Neural progenitor cell (in vitro differentiated cells): Measurements from ENCODE around the gene ANK3. TPM values are rescaled to one million over a fixed set of nuclear protein-coding genes. Genes with fewer than 3 reads are reported as not detected.
A peak's percentile ranks its signal among the peaks of the same experiment; 100 is the strongest.

Experiments used
- DNase-seq: peaks from one replicate; pipeline ENCODE4 v3.0.0-alpha.2; 2016; ENCODE audit warnings: low spot score
- H2AFZ ChIP-seq: fragments of 200-600 bp; sonication (generic); replicated peaks from 2 replicates; pipeline ENCODE4 v1.6.1; 2016; ENCODE audit warnings: antibody characterized with exemption
- H3F3A ChIP-seq: fragments of 200-600 bp; sonication (generic); 2 replicates; pipeline ENCODE4 v1.6.1; 2016; ENCODE audit warnings: antibody characterized with exemption, low read depth
- H3K27ac ChIP-seq: fragments of 200-600 bp; sonication (generic); 2 replicates; pipeline ENCODE4 v1.5.1; 2016; ENCODE audit warnings: mild to moderate bottlenecking
- H3K27me3 ChIP-seq: fragments of 200-600 bp; sonication (generic); 2 replicates; pipeline ENCODE4 v1.6.1; 2016; ENCODE audit warnings: mild to moderate bottlenecking, moderate library complexity
- H3K36me3 ChIP-seq: fragments of 200-600 bp; sonication (generic); 2 replicates; pipeline ENCODE4 v1.5.1; 2016
- H3K4me1 ChIP-seq: fragments of 200-600 bp; sonication (generic); 2 replicates; pipeline ENCODE4 v1.6.1; 2016; ENCODE audit warnings: mixed run types
- H3K4me2 ChIP-seq: fragments of 200-600 bp; sonication (generic); 2 replicates; pipeline ENCODE4 v1.6.1; 2016
- H3K4me3 ChIP-seq: fragments of 200-600 bp; sonication (generic); 2 replicates; pipeline ENCODE4 v1.5.1; 2016
- H3K79me2 ChIP-seq: fragments of 200-600 bp; sonication (generic); 2 replicates; pipeline ENCODE4 v1.6.1; 2016; ENCODE audit warnings: low read depth
- H3K9ac ChIP-seq: fragments of 200-600 bp; sonication (generic); 2 replicates; pipeline ENCODE4 v1.6.1; 2016
- H3K9me3 ChIP-seq: fragments of 200-600 bp; sonication (generic); 2 replicates; pipeline ENCODE4 v1.5.1; 2016; ENCODE audit warnings: low read depth
- H4K20me1 ChIP-seq: fragments of 200-600 bp; sonication (generic); 2 replicates; pipeline ENCODE4 v1.6.1; 2016; ENCODE audit warnings: low read depth
- H3K27ac Mint-ChIP-seq: 3 replicates; pipeline ENCODE4 v1.8.0; 2021; ENCODE audit warnings: mixed read lengths
- H3K27me3 Mint-ChIP-seq: 2 replicates; pipeline ENCODE4 v1.8.0; 2022; ENCODE audit warnings: low read depth, mild to moderate bottlenecking, inconsistent platforms, moderate library complexity, mixed read lengths; ENCODE audit not compliant: insufficient read depth
- H3K36me3 Mint-ChIP-seq: 3 replicates; pipeline ENCODE4 v1.8.0; 2021; ENCODE audit warnings: mixed read lengths
- H3K4me1 Mint-ChIP-seq: 3 replicates; pipeline ENCODE4 v1.8.0; 2021; ENCODE audit warnings: mixed read lengths
- H3K4me3 Mint-ChIP-seq: 3 replicates; pipeline ENCODE4 v1.8.0; 2021; ENCODE audit warnings: mild to moderate bottlenecking, moderate library complexity, mixed read lengths
- H3K9me3 Mint-ChIP-seq: 3 replicates; pipeline ENCODE4 v1.8.0; 2020; ENCODE audit warnings: mixed read lengths
- CTCF ChIP-seq: fragments of 200-600 bp; sonication (generic); IDR thresholded peaks from 2 replicates; pipeline ENCODE4 v1.5.1; 2017; ENCODE audit warnings: antibody characterized with exemption, mild to moderate bottlenecking
- EZH2 ChIP-seq: fragments of 200-600 bp; sonication (generic); IDR thresholded peaks from 2 replicates; pipeline ENCODE4 v1.6.1; 2017; ENCODE audit warnings: antibody characterized with exemption, mild to moderate bottlenecking, moderate library complexity
- EZH2phosphoT487 ChIP-seq: fragments of 200-600 bp; sonication (generic); IDR thresholded peaks from 2 replicates; pipeline ENCODE4 v1.6.1; 2017; ENCODE audit warnings: antibody characterized with exemption
- total RNA-seq: library from RNA; depleted of rRNA; stranded (reverse); fragments of >200 nt; gene quantifications from 2 replicates; pipeline ENCODE4 v1.2.3, GENCODE V29; 2015; ENCODE audit warnings: low replicate concordance

Gene ANK3
- total RNA-seq, 1 donor from 2014 or later, result 54.1 TPM

DNA sequence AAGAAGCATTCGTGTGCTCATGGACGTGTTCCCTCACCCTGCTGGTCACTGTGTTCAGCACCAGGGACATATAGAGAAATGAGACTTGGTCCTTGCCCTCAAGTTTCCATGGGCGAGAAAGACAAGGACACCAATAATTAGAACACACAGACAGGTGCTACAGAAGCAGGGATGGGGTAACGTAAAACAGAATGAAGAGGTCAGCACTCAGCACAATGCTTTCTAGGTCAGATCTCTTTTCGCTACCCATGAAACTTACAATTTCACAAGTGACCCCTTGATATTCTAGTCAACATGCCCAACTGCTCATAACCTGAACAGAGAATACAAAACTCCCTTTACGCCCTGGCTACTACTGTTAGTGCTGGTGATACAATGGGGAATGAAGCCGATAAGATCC, 6.0 kb upstream of the ANK3 start:
- no peak overlapping the region for H2AFZ ChIP-seq
- no peak overlapping the region for H3K27ac Mint-ChIP-seq

GRCh38 chr10:60394446-60394845, 4.8 kb upstream of the ANK3 start:
- H3K9me3 ChIP-seq, result no peaks in the 10 kb centered on the region
- H3K4me3 ChIP-seq, result no peak overlapping the region
- H3K27me3 Mint-ChIP-seq, result peaks cover 4% of the 10 kb centered on the region
- H3K27me3 ChIP-seq, result no peaks in the 10 kb centered on the region
- no peaks in the 10 kb centered on the region for H3K36me3 Mint-ChIP-seq
- H3K27ac Mint-ChIP-seq, result no peak overlapping the region
- no peaks in the 10 kb centered on the region for H4K20me1 ChIP-seq
- H2AFZ ChIP-seq, result no peak overlapping the region
- no peaks in the 10 kb centered on the region for H3K36me3 ChIP-seq
- TF ChIP-seq EZH2 (no peak), EZH2phosphoT487 (no peak)
- H3K9ac ChIP-seq, result no peak overlapping the region
- no peak overlapping the region for H3K27ac ChIP-seq
- H3K4me1 Mint-ChIP-seq, result peaks cover 24% of the 10 kb centered on the region
- peaks cover 10% of the 10 kb centered on the region for H3K4me1 ChIP-seq
- no peaks in the 10 kb centered on the region for H3K79me2 ChIP-seq
- H3K4me3 Mint-ChIP-seq, result no peak overlapping the region
- DNase-seq, result no peak
- H3K4me2 ChIP-seq, result no peak overlapping the region
- no peaks in the 10 kb centered on the region for H3K9me3 Mint-ChIP-seq
- peaks cover 4% of the 10 kb centered on the region for H3F3A ChIP-seq

More for the DNA sequence above, 6.0 kb upstream of the ANK3 start:
- H3K36me3 ChIP-seq, result no peaks in the 10 kb centered on the region
- DNase-seq, result no peak
- H3K9me3 ChIP-seq, result no peaks in the 10 kb centered on the region
- no peaks in the 10 kb centered on the region for H4K20me1 ChIP-seq
- H3K79me2 ChIP-seq, result no peaks in the 10 kb centered on the region
- peaks cover 4% of the 10 kb centered on the region for H3K27me3 Mint-ChIP-seq
- no peaks in the 10 kb centered on the region for H3K27me3 ChIP-seq
- no peaks in the 10 kb centered on the region for H3K36me3 Mint-ChIP-seq
- H3K4me2 ChIP-seq, result no peak overlapping the region
- no peak overlapping the region for H3K4me3 ChIP-seq
- TF ChIP-seq EZH2phosphoT487 (no peak), CTCF (no peak), EZH2 (no peak)
- peaks cover 11% of the 10 kb centered on the region for H3K4me1 Mint-ChIP-seq
- no peak overlapping the region for H3K9ac ChIP-seq
- no peaks in the 10 kb centered on the region for H3K9me3 Mint-ChIP-seq
- no peak overlapping the region for H3K4me3 Mint-ChIP-seq
- H3F3A ChIP-seq, result no peaks in the 10 kb centered on the region
- H3K4me1 ChIP-seq, result no peaks in the 10 kb centered on the region
- H3K27ac ChIP-seq, result no peak overlapping the region

GRCh38 chr10:60390224-60390626, 550 bp upstream of the ANK3 start:
- peaks cover 2% of the 10 kb centered on the region for H3K27me3 Mint-ChIP-seq
- H3K9me3 Mint-ChIP-seq, result no peaks in the 10 kb centered on the region
- Histone ChIP-seq H2AFZ (no peak overlapping the region), H3K36me3 (no peaks in the 10 kb centered on the region), H3K4me1 (peaks cover 31% of the 10 kb centered on the region), H3K79me2 (no peaks in the 10 kb centered on the region), H3K27ac (no peak overlapping the region), H3K9ac (no peak overlapping the region), H4K20me1 (no peaks in the 10 kb centered on the region), H3K9me3 (no peaks in the 10 kb centered on the region), H3K4me2 (no peak overlapping the region), H3K27me3 (no peaks in the 10 kb centered on the region), H3F3A (peaks cover 13% of the 10 kb centered on the region), H3K4me3 (no peak overlapping the region)
- H3K27ac Mint-ChIP-seq, result peak overlapping the region; percentile 83
- TF ChIP-seq CTCF (no peak), EZH2phosphoT487 (no peak), EZH2 (no peak)
- no peak for DNase-seq
- H3K4me1 Mint-ChIP-seq, result peaks cover 42% of the 10 kb centered on the region
- H3K4me3 Mint-ChIP-seq, result peak overlapping the region; percentile 41
- H3K36me3 Mint-ChIP-seq, result no peaks in the 10 kb centered on the region

DNA sequence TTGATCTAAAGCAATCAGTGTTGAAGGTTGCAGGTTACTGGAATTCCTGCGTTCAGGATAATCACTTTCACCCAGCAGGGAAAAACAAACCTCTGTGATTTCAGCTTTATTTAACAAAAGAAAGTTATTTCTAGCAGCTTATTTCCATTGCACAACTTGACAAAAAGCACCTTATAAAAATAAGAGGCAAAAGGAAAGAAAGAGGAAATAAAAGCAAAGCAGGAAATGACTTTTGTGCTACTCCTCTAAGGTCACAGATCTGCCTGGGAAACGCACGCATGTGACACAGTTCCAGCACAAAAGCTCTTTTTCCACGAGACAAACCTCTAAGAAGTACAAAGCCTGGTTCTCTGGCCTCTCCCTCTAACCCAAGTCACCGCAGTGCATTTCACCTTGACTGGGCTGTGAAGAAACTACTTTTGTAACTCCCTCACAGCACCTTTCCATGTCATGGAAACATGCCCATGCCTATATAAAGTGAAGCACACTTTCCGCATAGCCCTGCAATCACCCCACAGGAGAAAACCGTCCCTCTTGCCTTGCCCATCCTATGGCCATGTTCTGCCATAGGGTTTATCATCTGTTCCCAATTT, 870 bp downstream of the ANK3 start:
- H3K27ac Mint-ChIP-seq, result peak overlapping the region; percentile 85
- H3K4me3 Mint-ChIP-seq, result peak overlapping the region; percentile 13
- H3K36me3 Mint-ChIP-seq, result no peaks in the 10 kb centered on the region
- DNase-seq, result peak; percentile 28
- Histone ChIP-seq H3K4me3 (no peak overlapping the region), H3K4me1 (peaks cover 31% of the 10 kb centered on the region), H2AFZ (peak overlapping the region; percentile 26), H3K79me2 (no peaks in the 10 kb centered on the region), H3F3A (peaks cover 13% of the 10 kb centered on the region), H3K27ac (no peak overlapping the region), H4K20me1 (no peaks in the 10 kb centered on the region), H3K9me3 (no peaks in the 10 kb centered on the region), H3K27me3 (no peaks in the 10 kb centered on the region), H3K9ac (no peak overlapping the region), H3K36me3 (no peaks in the 10 kb centered on the region), H3K4me2 (peak overlapping the region; percentile 19)
- TF ChIP-seq EZH2, result no peak
- TF ChIP-seq EZH2phosphoT487, result no peak
- TF ChIP-seq CTCF, result no peak
- peaks cover 42% of the 10 kb centered on the region for H3K4me1 Mint-ChIP-seq
- H3K27me3 Mint-ChIP-seq, result peaks cover 2% of the 10 kb centered on the region
- no peaks in the 10 kb centered on the region for H3K9me3 Mint-ChIP-seq
